Testis (tissue), 2 donors: ENCODE results near the gene DUSP14.

Experiments
- POLR2A ChIP-seq: fragments of 450-650 bp; IDR thresholded peaks from one replicate; pipeline ENCODE4 v1.6.1; 2017; ENCODE audit warnings: antibody characterized with exemption, mild to moderate bottlenecking, moderate library complexity
- TF ChIP-seq, protein P1 (sequence below), 3 experiments: fragments of 450-650 bp in 2 of 3; fragments of 200-600 bp in 1 of 3; sonication (generic) in 1 of 3; IDR thresholded peaks; one replicate each; pipeline ENCODE4 v1.5.1; 2016 to 2019; ENCODE audit warnings: antibody characterized with exemption in 3 of 3, mild to moderate bottlenecking in 2 of 3, moderate library complexity in 1 of 3

DNA sequence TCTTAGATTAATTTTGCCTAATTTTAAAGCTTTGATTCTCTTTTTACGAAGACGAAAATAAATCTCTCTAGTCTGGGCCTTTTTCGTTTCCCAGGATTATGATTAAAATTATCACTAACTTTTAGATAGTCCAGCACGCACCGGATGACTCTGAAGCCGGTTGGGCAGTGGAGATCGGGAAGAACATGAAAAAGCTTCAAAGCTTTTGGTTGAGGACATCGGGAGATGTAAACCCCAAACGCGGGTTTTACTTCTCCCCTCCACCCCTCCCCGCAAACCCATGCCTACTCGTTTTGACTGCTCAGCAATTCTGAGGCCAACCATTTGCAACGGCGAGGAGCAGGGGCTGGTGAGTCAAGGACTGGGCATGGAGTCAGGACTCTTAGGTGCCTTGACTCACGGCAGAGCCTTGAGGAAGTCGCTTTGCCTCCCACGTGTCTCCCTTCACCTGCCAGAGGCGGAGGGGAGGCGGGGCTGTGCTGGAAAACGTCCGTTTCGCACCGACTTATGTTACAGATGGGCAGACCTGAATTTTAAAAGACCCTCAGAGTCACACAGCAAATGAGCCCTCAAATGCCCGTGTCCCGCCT, 989 bp upstream of the DUSP14 start:
- TF ChIP-seq, protein P1, sequence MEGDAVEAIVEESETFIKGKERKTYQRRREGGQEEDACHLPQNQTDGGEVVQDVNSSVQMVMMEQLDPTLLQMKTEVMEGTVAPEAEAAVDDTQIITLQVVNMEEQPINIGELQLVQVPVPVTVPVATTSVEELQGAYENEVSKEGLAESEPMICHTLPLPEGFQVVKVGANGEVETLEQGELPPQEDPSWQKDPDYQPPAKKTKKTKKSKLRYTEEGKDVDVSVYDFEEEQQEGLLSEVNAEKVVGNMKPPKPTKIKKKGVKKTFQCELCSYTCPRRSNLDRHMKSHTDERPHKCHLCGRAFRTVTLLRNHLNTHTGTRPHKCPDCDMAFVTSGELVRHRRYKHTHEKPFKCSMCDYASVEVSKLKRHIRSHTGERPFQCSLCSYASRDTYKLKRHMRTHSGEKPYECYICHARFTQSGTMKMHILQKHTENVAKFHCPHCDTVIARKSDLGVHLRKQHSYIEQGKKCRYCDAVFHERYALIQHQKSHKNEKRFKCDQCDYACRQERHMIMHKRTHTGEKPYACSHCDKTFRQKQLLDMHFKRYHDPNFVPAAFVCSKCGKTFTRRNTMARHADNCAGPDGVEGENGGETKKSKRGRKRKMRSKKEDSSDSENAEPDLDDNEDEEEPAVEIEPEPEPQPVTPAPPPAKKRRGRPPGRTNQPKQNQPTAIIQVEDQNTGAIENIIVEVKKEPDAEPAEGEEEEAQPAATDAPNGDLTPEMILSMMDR (IDR thresholded peaks at IDR 0.05) = no peak
- no peak for TF ChIP-seq POLR2A
